22Rv1 (cell line): ENCODE data around the gene ABCA4.

Experiments
- H3K27ac ChIP-seq: fragments of 450-650 bp; 2 replicates; pipeline ENCODE4 v1.5.1; 2017
- CTCF ChIP-seq: fragments of 450-650 bp; IDR thresholded peaks from 2 replicates; pipeline ENCODE4 v1.5.1; 2017; ENCODE audit warnings: mild to moderate bottlenecking
- ZFX ChIP-seq: fragments of 450-650 bp; IDR thresholded peaks from 2 replicates; pipeline ENCODE4 v1.6.1; 2017; ENCODE audit warnings: antibody characterized with exemption, borderline replicate concordance

ABCA4 gene

GRCh38 chr1:94079989-94080388 is 41.0 kb downstream of the ABCA4 start:
- no peak for TF ChIP-seq ZFX
- no peak for TF ChIP-seq CTCF
- no peak overlapping the region for H3K27ac ChIP-seq

DNA sequence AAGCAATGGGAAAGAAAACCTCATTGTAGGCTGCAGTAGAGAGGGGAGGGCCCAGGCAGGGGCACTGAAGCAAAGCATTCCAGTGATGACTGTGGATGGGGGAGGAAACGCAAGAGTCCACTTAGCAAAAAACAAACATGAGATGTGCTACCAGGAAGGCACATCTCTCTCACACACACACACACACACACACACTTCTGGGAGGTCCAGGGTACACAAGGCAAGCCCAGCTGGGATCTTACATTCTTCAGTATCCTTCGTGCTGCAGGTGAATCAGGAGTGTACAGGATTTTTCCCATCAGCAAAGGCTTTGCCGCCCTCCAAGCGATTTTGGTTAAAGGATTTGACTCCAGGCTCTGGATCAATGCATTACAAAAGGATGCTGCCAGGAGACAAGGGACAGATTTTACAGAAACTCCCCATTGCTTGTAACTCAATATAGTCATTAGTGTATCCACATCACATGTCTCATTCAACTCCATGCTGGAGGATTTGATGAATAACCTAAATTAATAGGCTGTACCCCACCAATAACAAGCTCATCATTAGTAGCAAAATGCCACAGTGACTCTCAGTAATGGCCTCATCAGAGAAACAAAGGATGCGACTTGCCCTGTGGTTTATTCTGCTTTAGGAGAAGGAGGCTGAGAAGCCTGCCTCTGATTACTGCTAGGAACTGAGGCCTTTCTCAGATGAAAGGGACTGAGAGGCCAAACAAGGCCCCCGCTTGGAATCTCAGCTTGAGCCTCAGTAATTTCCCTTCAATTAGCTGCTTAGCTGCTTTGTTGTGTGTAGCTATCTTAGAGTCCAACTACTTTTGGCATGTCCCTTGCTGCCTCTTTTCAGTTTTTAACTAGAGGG is 41.6 kb downstream of the ABCA4 start:
- no peak overlapping the region for H3K27ac ChIP-seq
- TF ChIP-seq ZFX (no peak), CTCF (no peak)

- H3K27ac ChIP-seq = no peak overlapping the region
- TF ChIP-seq CTCF (no peak), ZFX (no peak)
Observed at GRCh38 chr1:94072840-94073522, 48.0 kb downstream of the ABCA4 start.

- no peak overlapping the region for H3K27ac ChIP-seq
Observed at GRCh38 chr1:94071976-94072375, 49.0 kb downstream of the ABCA4 start.

GRCh38 chr1:94071391-94071790 is 49.6 kb downstream of the ABCA4 start:
- no peak for TF ChIP-seq ZFX
- no peak for TF ChIP-seq CTCF
- H3K27ac ChIP-seq = no peak overlapping the region

More at GRCh38 chr1:94071976-94072375, 49.0 kb downstream of the ABCA4 start:
- no peak for TF ChIP-seq CTCF
- no peak for TF ChIP-seq ZFX

DNA sequence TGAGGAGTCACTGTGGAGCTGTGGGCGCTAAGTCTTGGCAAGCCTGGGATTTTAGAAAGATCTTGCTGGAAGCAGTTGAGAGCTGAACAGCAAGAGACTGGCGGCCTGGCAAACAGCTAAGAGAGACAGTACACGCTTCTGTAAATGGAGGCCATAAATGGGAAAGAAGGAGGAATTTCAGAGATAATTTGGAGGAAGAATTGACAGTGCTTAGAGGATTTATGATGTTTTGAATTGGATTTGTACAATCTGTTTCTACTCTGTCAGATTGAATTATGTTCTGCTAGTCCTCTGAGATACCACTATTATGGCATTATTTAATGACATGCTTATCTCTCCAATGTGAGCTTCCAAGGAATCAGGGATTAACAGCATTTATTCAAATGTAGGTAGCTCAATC is 50.1 kb downstream of the ABCA4 start:
- no peak for TF ChIP-seq CTCF
- H3K27ac ChIP-seq = no peak overlapping the region

GRCh38 chr1:94069919-94070285 is 51.0 kb downstream of the ABCA4 start:
- H3K27ac ChIP-seq = peak overlapping the region; percentile 46
- no peak for TF ChIP-seq CTCF
- no peak for TF ChIP-seq ZFX
